SK-N-SH treated with all-trans-retinoic acid at 6 μM for 48 hours (cell line): ENCODE measurements around the gene ARPC2.

Experiments
- ATAC-seq: fragments of 200-7000 bp; cut with Tn5 transposase; 3 replicates; pipeline ENCODE4 v1.9.1; 2020; ENCODE audit warnings: mild to moderate bottlenecking, moderate library complexity
- ARNTL ChIP-seq: fragments of 450-650 bp; formaldehyde crosslinking; IDR thresholded peaks from 2 replicates; pipeline ENCODE4 v1.5.0; 2020; ENCODE audit warnings: low read depth, mild to moderate bottlenecking, moderate library complexity, borderline replicate concordance
- BACH2 ChIP-seq: fragments of 250-450 bp; sonication (Bioruptor Pico); IDR thresholded peaks from 2 replicates; pipeline ENCODE4 v1.9.0; 2021; ENCODE audit warnings: mild to moderate bottlenecking, borderline replicate concordance
- CSDC2 ChIP-seq: fragments of 250-450 bp; sonication (Bioruptor Pico); IDR thresholded peaks from 2 replicates; pipeline ENCODE4 v1.5.0; 2020; ENCODE audit warnings: mild to moderate bottlenecking, moderate library complexity
- ESRRG ChIP-seq: fragments of 250-450 bp; sonication (Bioruptor Pico); IDR thresholded peaks from 2 replicates; pipeline ENCODE4 v1.6.1; 2021; ENCODE audit warnings: mild to moderate bottlenecking
- GLIS3 ChIP-seq: fragments of 250-450 bp; sonication (Bioruptor Pico); IDR thresholded peaks from 2 replicates; pipeline ENCODE4 v1.5.0; 2020; ENCODE audit warnings: mild to moderate bottlenecking, moderate library complexity
- ISL1 ChIP-seq: fragments of 250-450 bp; sonication (Bioruptor Pico); IDR thresholded peaks from 2 replicates; pipeline ENCODE4 v2.1.2; 2022; ENCODE audit warnings: mild to moderate bottlenecking, moderate library complexity
- OSR1 ChIP-seq: fragments of 250-450 bp; sonication (Bioruptor Pico); IDR thresholded peaks from 2 replicates; pipeline ENCODE4 v1.8.0; 2022; ENCODE audit warnings: moderate library complexity, mild to moderate bottlenecking, inconsistent platforms
- PPARA ChIP-seq: fragments of 250-450 bp; sonication (Bioruptor Pico); IDR thresholded peaks from 2 replicates; pipeline ENCODE4 v1.5.0; 2020; ENCODE audit warnings: mild to moderate bottlenecking, borderline replicate concordance
- RARB ChIP-seq: fragments of 250-450 bp; sonication (Bioruptor Pico); IDR thresholded peaks from 2 replicates; pipeline ENCODE4 v1.8.0; 2021; ENCODE audit warnings: mild to moderate bottlenecking, moderate library complexity
- TCF4 ChIP-seq: fragments of 250-450 bp; sonication (Bioruptor Pico); IDR thresholded peaks from 2 replicates; pipeline ENCODE4 v1.8.0; 2021; ENCODE audit warnings: mild to moderate bottlenecking, moderate library complexity, borderline replicate concordance
- TOX ChIP-seq: fragments of 250-450 bp; sonication (Bioruptor Pico); IDR thresholded peaks from 2 replicates; pipeline ENCODE4 v1.8.0; 2021; ENCODE audit warnings: mild to moderate bottlenecking, moderate library complexity, borderline replicate concordance
- ZC3H10 ChIP-seq: fragments of 250-450 bp; sonication (Bioruptor Pico); IDR thresholded peaks from 2 replicates; pipeline ENCODE4 v1.5.1; 2021; ENCODE audit warnings: mild to moderate bottlenecking, moderate library complexity
- ZFP30 ChIP-seq: fragments of 450-650 bp; formaldehyde crosslinking; IDR thresholded peaks from 2 replicates; pipeline ENCODE4 v1.5.0; 2022; ENCODE audit warnings: mild to moderate bottlenecking, moderate library complexity
- ZNF565 ChIP-seq: fragments of 450-650 bp; formaldehyde crosslinking; conservative IDR thresholded peaks from 2 replicates; pipeline ENCODE4 v1.5.0; 2020; ENCODE audit warnings: low read depth, mild to moderate bottlenecking, moderate library complexity
- ZNF70 ChIP-seq: fragments of 450-650 bp; formaldehyde crosslinking; IDR thresholded peaks from 2 replicates; pipeline ENCODE4 v1.5.0; 2020; ENCODE audit warnings: mild to moderate bottlenecking, moderate library complexity
- ZNF8 ChIP-seq: fragments of 450-650 bp; formaldehyde crosslinking; IDR thresholded peaks from 2 replicates; pipeline ENCODE4 v1.5.0; 2020; ENCODE audit warnings: mild to moderate bottlenecking, moderate library complexity
- TF ChIP-seq, protein P1 (sequence below): fragments of 250-450 bp; sonication (Bioruptor Pico); IDR thresholded peaks from 2 replicates; pipeline ENCODE4 v1.5.0; 2020; ENCODE audit warnings: mild to moderate bottlenecking, moderate library complexity
- TF ChIP-seq, protein P2 (sequence below): fragments of 250-450 bp; sonication (Bioruptor Pico); IDR thresholded peaks from 2 replicates; pipeline ENCODE4 v1.5.1; 2020; ENCODE audit warnings: low read depth, mild to moderate bottlenecking, moderate library complexity
- TF ChIP-seq, protein P3 (sequence below): fragments of 250-450 bp; sonication (Bioruptor Pico); IDR thresholded peaks from 2 replicates; pipeline ENCODE4 v1.8.0; 2021; ENCODE audit warnings: low read depth, mild to moderate bottlenecking, moderate library complexity, borderline replicate concordance
- TF ChIP-seq, protein P4 (sequence below): fragments of 250-450 bp; sonication (Bioruptor Pico); IDR thresholded peaks from 2 replicates; pipeline ENCODE4 v1.5.1; 2021; ENCODE audit warnings: mild to moderate bottlenecking, moderate library complexity

Gene ARPC2

DNA sequence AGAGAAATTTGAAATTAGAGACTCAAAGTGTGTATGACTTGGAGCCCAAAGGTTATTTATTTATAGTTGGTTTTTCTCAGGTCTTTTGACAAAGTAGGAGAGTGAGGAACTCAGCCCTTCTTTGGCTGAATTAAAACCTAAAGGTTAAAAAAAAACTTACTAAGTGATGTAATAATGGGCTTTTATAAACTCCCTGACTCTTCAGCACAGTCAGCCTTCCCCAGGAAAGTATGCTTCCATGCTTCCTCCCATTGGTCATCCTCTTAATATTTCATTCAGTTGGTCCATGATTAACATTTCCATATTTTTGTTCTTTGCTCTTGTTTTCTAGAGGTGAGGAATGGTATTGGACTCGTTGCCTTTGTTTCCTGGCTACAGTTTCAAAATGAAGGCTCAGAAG is 7.2 kb downstream of the ARPC2 start:
- no peak for TF ChIP-seq CSDC2 (CRISPR knock-in tag)
- TF ChIP-seq TCF4 (CRISPR knock-in tag): no peak
- no peak for TF ChIP-seq RARB
- no peak for TF ChIP-seq BACH2 (CRISPR knock-in tag)
- TF ChIP-seq, protein P1, sequence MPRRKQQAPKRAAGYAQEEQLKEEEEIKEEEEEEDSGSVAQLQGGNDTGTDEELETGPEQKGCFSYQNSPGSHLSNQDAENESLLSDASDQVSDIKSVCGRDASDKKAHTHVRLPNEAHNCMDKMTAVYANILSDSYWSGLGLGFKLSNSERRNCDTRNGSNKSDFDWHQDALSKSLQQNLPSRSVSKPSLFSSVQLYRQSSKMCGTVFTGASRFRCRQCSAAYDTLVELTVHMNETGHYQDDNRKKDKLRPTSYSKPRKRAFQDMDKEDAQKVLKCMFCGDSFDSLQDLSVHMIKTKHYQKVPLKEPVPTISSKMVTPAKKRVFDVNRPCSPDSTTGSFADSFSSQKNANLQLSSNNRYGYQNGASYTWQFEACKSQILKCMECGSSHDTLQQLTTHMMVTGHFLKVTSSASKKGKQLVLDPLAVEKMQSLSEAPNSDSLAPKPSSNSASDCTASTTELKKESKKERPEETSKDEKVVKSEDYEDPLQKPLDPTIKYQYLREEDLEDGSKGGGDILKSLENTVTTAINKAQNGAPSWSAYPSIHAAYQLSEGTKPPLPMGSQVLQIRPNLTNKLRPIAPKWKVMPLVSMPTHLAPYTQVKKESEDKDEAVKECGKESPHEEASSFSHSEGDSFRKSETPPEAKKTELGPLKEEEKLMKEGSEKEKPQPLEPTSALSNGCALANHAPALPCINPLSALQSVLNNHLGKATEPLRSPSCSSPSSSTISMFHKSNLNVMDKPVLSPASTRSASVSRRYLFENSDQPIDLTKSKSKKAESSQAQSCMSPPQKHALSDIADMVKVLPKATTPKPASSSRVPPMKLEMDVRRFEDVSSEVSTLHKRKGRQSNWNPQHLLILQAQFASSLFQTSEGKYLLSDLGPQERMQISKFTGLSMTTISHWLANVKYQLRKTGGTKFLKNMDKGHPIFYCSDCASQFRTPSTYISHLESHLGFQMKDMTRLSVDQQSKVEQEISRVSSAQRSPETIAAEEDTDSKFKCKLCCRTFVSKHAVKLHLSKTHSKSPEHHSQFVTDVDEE (CRISPR knock-in tag): no peak
- TF ChIP-seq, protein P2, sequence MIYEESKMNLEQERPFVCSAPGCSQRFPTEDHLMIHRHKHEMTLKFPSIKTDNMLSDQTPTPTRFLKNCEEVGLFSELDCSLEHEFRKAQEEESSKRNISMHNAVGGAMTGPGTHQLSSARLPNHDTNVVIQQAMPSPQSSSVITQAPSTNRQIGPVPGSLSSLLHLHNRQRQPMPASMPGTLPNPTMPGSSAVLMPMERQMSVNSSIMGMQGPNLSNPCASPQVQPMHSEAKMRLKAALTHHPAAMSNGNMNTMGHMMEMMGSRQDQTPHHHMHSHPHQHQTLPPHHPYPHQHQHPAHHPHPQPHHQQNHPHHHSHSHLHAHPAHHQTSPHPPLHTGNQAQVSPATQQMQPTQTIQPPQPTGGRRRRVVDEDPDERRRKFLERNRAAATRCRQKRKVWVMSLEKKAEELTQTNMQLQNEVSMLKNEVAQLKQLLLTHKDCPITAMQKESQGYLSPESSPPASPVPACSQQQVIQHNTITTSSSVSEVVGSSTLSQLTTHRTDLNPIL: no peak
- TF ChIP-seq, protein P3, sequence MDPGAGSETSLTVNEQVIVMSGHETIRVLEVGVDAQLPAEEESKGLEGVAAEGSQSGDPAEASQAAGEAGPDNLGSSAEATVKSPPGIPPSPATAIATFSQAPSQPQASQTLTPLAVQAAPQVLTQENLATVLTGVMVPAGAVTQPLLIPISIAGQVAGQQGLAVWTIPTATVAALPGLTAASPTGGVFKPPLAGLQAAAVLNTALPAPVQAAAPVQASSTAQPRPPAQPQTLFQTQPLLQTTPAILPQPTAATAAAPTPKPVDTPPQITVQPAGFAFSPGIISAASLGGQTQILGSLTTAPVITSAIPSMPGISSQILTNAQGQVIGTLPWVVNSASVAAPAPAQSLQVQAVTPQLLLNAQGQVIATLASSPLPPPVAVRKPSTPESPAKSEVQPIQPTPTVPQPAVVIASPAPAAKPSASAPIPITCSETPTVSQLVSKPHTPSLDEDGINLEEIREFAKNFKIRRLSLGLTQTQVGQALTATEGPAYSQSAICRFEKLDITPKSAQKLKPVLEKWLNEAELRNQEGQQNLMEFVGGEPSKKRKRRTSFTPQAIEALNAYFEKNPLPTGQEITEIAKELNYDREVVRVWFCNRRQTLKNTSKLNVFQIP: no peak
- TF ChIP-seq GLIS3 (CRISPR knock-in tag): no peak
- no peak for TF ChIP-seq ZNF8 (CRISPR knock-in tag)
- TF ChIP-seq ZFP30 (CRISPR knock-in tag): no peak
- TF ChIP-seq ZNF70 (CRISPR knock-in tag): no peak
- TF ChIP-seq ARNTL (CRISPR knock-in tag): no peak
- TF ChIP-seq TOX: no peak
- no peak for TF ChIP-seq ZNF565 (CRISPR knock-in tag)
- no peak for TF ChIP-seq OSR1 (CRISPR knock-in tag)
- TF ChIP-seq ZC3H10 (CRISPR knock-in tag): no peak
- no peak for TF ChIP-seq PPARA
- no peak for TF ChIP-seq ISL1 (CRISPR knock-in tag)
- TF ChIP-seq, all 23 proteins: peak for 0
- ATAC-seq: no peak

DNA sequence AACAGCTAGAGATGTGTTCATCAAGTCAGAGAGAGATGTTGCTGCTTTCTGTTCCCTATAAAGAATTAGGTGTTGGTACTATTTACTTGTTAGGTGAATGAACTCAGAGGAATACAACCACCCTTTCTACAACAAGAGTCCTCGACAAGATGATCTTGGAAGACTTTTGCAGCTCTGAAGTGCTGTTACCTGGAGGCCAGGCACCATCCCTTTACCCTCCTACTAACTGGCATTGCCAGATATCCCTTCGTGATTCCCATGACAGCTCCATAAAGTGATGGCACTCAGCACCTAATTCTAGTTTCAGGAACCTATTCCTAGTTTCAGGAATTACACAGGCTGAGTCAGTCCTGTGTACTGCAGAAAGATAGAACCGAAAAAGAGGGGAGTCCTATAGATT is 9.9 kb downstream of the ARPC2 start:
- no peak for ATAC-seq
- TF ChIP-seq ZC3H10 (CRISPR knock-in tag): no peak
- TF ChIP-seq ZNF565 (CRISPR knock-in tag): no peak
- TF ChIP-seq, protein P2: no peak
- TF ChIP-seq RARB: no peak
- TF ChIP-seq ESRRG (CRISPR knock-in tag): no peak
- no peak for TF ChIP-seq OSR1 (CRISPR knock-in tag)
- no peak for TF ChIP-seq BACH2 (CRISPR knock-in tag)
- TF ChIP-seq ZNF8 (CRISPR knock-in tag): no peak
- TF ChIP-seq, protein P4, sequence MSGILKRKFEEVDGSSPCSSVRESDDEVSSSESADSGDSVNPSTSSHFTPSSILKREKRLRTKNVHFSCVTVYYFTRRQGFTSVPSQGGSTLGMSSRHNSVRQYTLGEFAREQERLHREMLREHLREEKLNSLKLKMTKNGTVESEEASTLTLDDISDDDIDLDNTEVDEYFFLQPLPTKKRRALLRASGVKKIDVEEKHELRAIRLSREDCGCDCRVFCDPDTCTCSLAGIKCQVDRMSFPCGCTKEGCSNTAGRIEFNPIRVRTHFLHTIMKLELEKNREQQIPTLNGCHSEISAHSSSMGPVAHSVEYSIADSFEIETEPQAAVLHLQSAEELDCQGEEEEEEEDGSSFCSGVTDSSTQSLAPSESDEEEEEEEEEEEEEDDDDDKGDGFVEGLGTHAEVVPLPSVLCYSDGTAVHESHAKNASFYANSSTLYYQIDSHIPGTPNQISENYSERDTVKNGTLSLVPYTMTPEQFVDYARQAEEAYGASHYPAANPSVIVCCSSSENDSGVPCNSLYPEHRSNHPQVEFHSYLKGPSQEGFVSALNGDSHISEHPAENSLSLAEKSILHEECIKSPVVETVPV (CRISPR knock-in tag): no peak
- no peak for TF ChIP-seq ISL1 (CRISPR knock-in tag)
- no peak for TF ChIP-seq CSDC2 (CRISPR knock-in tag)

DNA sequence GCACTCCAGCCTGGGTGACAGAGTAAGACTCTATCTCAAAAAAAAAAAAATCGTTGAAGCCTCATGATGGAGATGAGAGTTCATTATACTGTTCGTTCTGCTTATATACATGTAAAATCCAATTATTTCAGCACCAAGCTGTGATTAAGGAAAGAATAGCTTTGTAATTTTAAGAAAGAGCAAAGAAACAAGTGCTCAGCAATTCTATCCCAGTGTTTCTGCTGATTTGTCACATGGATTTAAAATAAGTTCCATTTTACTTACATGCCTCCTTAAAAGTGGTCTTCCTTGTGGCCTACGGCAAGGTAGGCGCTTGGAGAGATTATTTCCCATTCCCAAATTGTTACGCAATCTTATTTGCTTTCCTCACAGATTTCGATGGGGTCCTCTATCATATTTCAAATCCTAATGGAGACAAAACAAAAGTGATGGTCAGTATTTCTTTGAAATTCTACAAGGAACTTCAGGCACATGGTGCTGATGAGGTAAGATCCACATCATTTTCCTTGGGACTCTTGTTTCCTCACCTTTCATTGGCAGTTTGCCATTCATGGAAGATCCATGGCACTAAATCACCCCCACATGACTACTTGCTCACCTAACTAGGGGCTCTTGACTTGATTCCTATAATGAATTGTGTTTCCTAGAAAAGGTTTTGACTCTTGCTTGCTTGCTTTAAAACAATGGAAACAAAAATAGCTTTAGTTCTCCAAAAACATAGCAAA is 11.5 kb downstream of the ARPC2 start:
- TF ChIP-seq, protein P3: no peak
- 0 out of 2 replicates have a peak, but pooled peaks have one; percentile 37 for TF ChIP-seq CSDC2 (CRISPR knock-in tag)
- no peak for ATAC-seq
